H1 (cell line): ENCODE data around the gene ADAMTS6.

Experiments used
- CHD2 ChIP-seq: IDR thresholded peaks from 2 replicates; pipeline ENCODE4 v1.6.1; 2012; ENCODE audit warnings: low read length, improper control_type of control experiment
- CTCF ChIP-seq, 3 experiments: IDR thresholded peaks; 1 replicate in 2 of 3; 2 replicates in 1 of 3; pipeline versions ENCODE4 v1.5.1 to v1.6.1; 2011; ENCODE audit warnings: low read length in 3 of 3, mild to moderate bottlenecking in 3 of 3, inconsistent platforms in 2 of 3, low read depth in 1 of 3, moderate library complexity in 1 of 3; ENCODE audit not compliant: insufficient read depth in 1 of 3; ENCODE audit errors: control extremely low read depth in 1 of 3
- EP300 ChIP-seq, 2 experiments: IDR thresholded peaks; 1 replicate in 1 of 2; 2 replicates in 1 of 2; pipeline ENCODE4 v1.6.1; 2011 to 2012; ENCODE audit warnings: low read depth in 2 of 2, low read length in 2 of 2, mild to moderate bottlenecking in 2 of 2, borderline replicate concordance in 1 of 2, inconsistent platforms in 1 of 2, moderate library complexity in 1 of 2
- MAFK ChIP-seq: IDR thresholded peaks from 2 replicates; pipeline ENCODE4 v1.6.1; 2012; ENCODE audit warnings: low read depth, mild to moderate bottlenecking, improper control_type of control experiment, low read length
- PHF8 ChIP-seq: fragments of 200-600 bp; sonication (generic); conservative IDR thresholded peaks from 2 replicates; pipeline ENCODE4 v1.7.1; 2012; ENCODE audit warnings: low read depth, mild to moderate bottlenecking, inconsistent platforms, low read length, moderate library complexity
- POLR2A ChIP-seq, 2 experiments: IDR thresholded peaks; 1 replicate in 1 of 2; 2 replicates in 1 of 2; pipeline ENCODE4 v1.6.1; 2011; ENCODE audit warnings: low read depth in 2 of 2, low read length in 2 of 2, mild to moderate bottlenecking in 2 of 2; ENCODE audit errors: control extremely low read depth in 1 of 2
- RAD21 ChIP-seq, 2 experiments: IDR thresholded peaks in 1 of 2; conservative IDR thresholded peaks in 1 of 2; 2 replicates each; pipeline ENCODE4 v1.6.1; 2011; ENCODE audit warnings: low read depth in 2 of 2, low read length in 2 of 2, improper control_type of control experiment in 1 of 2, inconsistent platforms in 1 of 2, mild to moderate bottlenecking in 1 of 2, moderate library complexity in 1 of 2
- RFX5 ChIP-seq: IDR thresholded peaks from 2 replicates; pipeline ENCODE4 v1.6.1; 2011; ENCODE audit warnings: low read depth, low read length, improper control_type of control experiment, borderline replicate concordance
- RXRA ChIP-seq: IDR thresholded peaks from 2 replicates; pipeline ENCODE4 v1.6.1; 2011; ENCODE audit warnings: low read depth, mild to moderate bottlenecking, low read length, moderate library complexity; ENCODE audit not compliant: insufficient read depth
- USF2 ChIP-seq: IDR thresholded peaks from 2 replicates; pipeline ENCODE4 v1.6.1; 2011; ENCODE audit warnings: low read length, improper control_type of control experiment

GRCh38 chr5:65366655-65367054 lies 115.1 kb downstream of the ADAMTS6 start:
- TF ChIP-seq RXRA = no peak
- TF ChIP-seq MAFK = no peak
- no peak for TF ChIP-seq POLR2A (IDR thresholded peaks at IDR 0.05; ENCODE audit: control extremely low read depth in 1 of 2, low read depth in 2 of 2, low read length in 2 of 2)
- no peak for TF ChIP-seq EP300 (IDR thresholded peaks at IDR 0.05; ENCODE audit: borderline replicate concordance in 1 of 2, low read depth in 2 of 2, low read length in 2 of 2)
- no peak for TF ChIP-seq CTCF (IDR thresholded peaks at IDR 0.05; ENCODE audit: control extremely low read depth in 1 of 3, insufficient read depth in 1 of 3, low read depth in 1 of 3, low read length in 3 of 3)
- TF ChIP-seq RAD21 (IDR thresholded peaks at IDR 0.05 in 1 of 2, conservative IDR thresholded peaks at IDR 0.05 in 1 of 2; ENCODE audit: low read depth in 2 of 2, low read length in 2 of 2) = no peak
- no peak for TF ChIP-seq CHD2
- TF ChIP-seq USF2 = no peak
- TF ChIP-seq RFX5 = no peak
- TF ChIP-seq PHF8 = no peak
